ENCODE data around the gene PROS1. TPM values are rescaled to one million over a fixed set of nuclear protein-coding genes. Genes with fewer than 3 reads are reported as not detected.
"Not testable (repeated sequence)": the region's sequence is repeated elsewhere in the genome, so short reads cannot be mapped to it uniquely, and the experiment has no call there.

Gene PROS1
- total RNA-seq, 1 experiment from 2014 or later = 5.8 TPM

- Histone ChIP-seq H3K9me3 (replicated peaks) (no peaks in the 10 kb centered on the region), H3K27ac (no peak overlapping the region), H3K4me1 (replicated peaks) (no peaks in the 10 kb centered on the region), H3K36me3 (no peaks in the 10 kb centered on the region), H3K4me3 (no peak overlapping the region), H3K27me3 (replicated peaks) (no peaks in the 10 kb centered on the region)
- no peak for DNase-seq (ENCODE audit: low read depth in 1 of 2, low spot score in 2 of 2)
Measured at GRCh38 chr3:93936549-93936948, 37.1 kb downstream of the PROS1 start.

GRCh38 chr3:93934366-93935046 is 39.2 kb downstream of the PROS1 start:
- no peaks in the 10 kb centered on the region for H3K4me1 ChIP-seq (replicated peaks)
- H3K27ac ChIP-seq = no peak overlapping the region
- no peaks in the 10 kb centered on the region for H3K36me3 ChIP-seq
- no peak for DNase-seq (ENCODE audit: low read depth in 1 of 2, low spot score in 2 of 2)
- no peaks in the 10 kb centered on the region for H3K9me3 ChIP-seq (replicated peaks)
- no peak overlapping the region for H3K4me3 ChIP-seq
- no peaks in the 10 kb centered on the region for H3K27me3 ChIP-seq (replicated peaks)

DNA sequence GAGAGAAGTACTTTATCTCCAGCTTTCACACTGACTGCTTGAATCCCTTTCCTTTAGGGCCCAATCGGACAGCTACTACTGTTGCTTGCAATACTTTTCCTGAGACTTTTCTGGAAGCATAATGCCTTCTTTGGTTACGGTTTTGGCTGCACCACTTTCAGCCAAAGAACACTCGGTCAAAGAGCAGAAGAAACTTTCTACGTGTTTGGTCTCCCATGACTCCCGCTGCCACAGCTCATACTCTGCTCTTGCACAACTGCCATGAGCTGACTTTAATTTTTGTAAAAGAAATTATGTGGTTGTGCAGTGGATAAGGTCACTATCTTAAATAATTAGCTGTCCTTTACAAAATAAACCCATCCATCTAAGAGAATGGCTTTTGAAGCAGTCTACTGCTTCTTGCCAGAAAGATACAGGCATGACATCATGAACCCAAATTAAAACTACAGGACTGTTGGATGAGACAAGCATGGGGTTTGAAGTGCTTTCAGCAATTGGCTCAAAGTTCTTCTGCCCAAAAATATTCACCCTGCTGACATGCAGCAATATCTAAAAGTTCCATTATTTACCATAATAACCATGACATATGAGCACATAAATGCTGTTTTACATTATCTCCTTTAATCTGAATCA is 42.0 kb downstream of the PROS1 start:
- H3K9me3 ChIP-seq (replicated peaks) = no peaks in the 10 kb centered on the region
- H3K36me3 ChIP-seq = no peaks in the 10 kb centered on the region
- no peaks in the 10 kb centered on the region for H3K27me3 ChIP-seq (replicated peaks)
- H3K4me3 ChIP-seq = no peak overlapping the region
- DNase-seq (ENCODE audit: low read depth in 1 of 2, low spot score in 2 of 2) = no peak
- H3K27ac ChIP-seq = no peak overlapping the region
- H3K4me1 ChIP-seq (replicated peaks) = no peaks in the 10 kb centered on the region

DNA sequence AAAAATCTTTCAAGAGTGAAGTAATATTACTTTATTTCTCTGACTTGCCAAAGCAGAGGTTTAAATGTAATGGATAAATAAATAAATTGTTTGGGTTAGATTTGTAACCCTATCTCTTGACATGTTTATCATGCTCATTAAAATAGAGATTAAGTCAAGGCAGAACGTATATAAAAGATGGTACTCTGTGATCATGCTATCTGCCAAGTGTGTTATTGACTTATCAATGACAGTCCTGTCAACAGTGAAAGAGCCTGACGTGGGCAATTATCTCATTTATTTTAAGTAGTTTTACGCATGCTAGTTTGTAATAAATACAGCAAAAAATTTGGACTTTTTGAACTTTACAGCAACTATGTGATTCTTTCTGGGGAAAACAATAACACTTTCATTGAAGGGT is 43.7 kb downstream of the PROS1 start:
- H3K4me3 ChIP-seq = no peak overlapping the region
- DNase-seq (ENCODE audit: low read depth in 1 of 2, low spot score in 2 of 2) = no peak
- no peaks in the 10 kb centered on the region for H3K27me3 ChIP-seq (replicated peaks)
- no peaks in the 10 kb centered on the region for H3K9me3 ChIP-seq (replicated peaks)
- H3K4me1 ChIP-seq (replicated peaks) = no peaks in the 10 kb centered on the region
- no peak overlapping the region for H3K27ac ChIP-seq
- no peaks in the 10 kb centered on the region for H3K36me3 ChIP-seq

DNA sequence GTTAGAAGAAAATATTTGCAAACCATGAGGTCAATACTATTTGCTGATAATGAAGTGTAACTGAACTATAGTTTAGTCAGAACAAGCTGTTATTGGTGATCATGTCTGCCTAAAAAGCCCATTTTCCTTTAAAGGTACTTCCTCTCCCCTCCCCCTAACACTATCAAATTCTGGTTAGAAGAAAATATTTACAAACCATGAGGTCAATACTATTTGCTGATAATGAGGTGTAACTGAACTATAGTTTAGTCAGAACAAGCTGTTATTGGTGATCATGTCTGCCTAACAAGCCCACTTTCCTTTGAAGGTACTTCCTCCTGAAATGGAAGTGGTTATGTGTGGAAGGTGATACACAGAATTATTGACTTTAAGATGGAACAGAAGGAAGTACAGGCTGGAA is 46.9 kb downstream of the PROS1 start:
- Histone ChIP-seq H3K4me1 (replicated peaks) (no peaks in the 10 kb centered on the region), H3K4me3 (no peak overlapping the region), H3K27me3 (replicated peaks) (no peaks in the 10 kb centered on the region), H3K9me3 (replicated peaks) (no peaks in the 10 kb centered on the region), H3K36me3 (no peaks in the 10 kb centered on the region), H3K27ac (no peak overlapping the region)
- no peak for DNase-seq (ENCODE audit: low read depth in 1 of 2, low spot score in 2 of 2)

DNA sequence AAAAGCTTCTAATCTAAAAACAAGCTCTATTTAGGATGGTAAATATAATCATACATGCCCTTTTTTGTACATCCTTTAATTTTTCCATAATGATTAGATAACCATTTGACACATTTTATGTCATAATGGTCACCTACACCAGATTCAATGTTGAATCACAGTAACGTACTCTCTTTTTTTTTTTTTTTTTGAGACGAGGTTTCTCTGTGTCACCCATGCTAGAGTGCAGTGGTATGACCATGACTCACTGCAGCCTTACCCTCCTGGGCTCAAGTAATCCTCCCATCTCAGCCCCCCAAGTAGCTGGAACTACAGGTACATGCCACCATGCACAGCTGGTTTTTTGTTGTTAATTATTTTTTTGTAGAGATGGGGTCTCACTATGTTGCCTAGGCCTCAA is 49.2 kb downstream of the PROS1 start:
- Histone ChIP-seq H3K4me1 (replicated peaks) (no peaks in the 10 kb centered on the region), H3K27me3 (replicated peaks) (no peaks in the 10 kb centered on the region), H3K27ac (no peak overlapping the region), H3K36me3 (no peaks in the 10 kb centered on the region), H3K9me3 (replicated peaks) (no peaks in the 10 kb centered on the region), H3K4me3 (no peak overlapping the region)
- no peak for DNase-seq (ENCODE audit: low read depth in 1 of 2, low spot score in 2 of 2)

DNA sequence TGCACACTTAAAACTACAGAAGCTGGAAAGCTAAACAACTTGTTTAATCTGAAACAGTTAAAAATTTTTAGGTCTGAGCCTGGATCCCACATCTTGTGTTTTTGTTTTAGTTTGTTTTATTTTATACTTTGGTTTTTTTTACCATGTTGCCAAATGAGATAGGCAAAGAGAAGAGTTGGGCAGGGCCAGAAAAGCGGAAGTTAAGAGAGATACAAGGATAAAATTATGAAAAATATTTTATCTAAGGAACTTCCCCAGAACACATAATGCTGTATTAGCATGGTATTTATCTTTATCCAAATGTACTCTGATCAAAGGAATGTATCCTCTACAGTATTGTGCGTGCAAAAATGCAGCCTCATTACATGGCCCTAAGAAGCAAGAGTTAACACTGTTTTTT is 50.7 kb downstream of the PROS1 start:
- no peak for DNase-seq (ENCODE audit: low read depth in 1 of 2, low spot score in 2 of 2)
- no peaks in the 10 kb centered on the region for H3K9me3 ChIP-seq (replicated peaks)
- no peaks in the 10 kb centered on the region for H3K36me3 ChIP-seq
- no peak overlapping the region for H3K27ac ChIP-seq
- no peak overlapping the region for H3K4me3 ChIP-seq
- no peaks in the 10 kb centered on the region for H3K27me3 ChIP-seq (replicated peaks)
- no peaks in the 10 kb centered on the region for H3K4me1 ChIP-seq (replicated peaks)

GRCh38 chr3:93917546-93918029 is 56.1 kb downstream of the PROS1 start:
- not testable (repeated sequence) for H3K4me3 ChIP-seq; H3K36me3 ChIP-seq; H3K27ac ChIP-seq; H3K4me1 ChIP-seq (replicated peaks); H3K27me3 ChIP-seq (replicated peaks); DNase-seq (ENCODE audit: low read depth in 1 of 2, low spot score in 2 of 2); H3K9me3 ChIP-seq (replicated peaks)

DNA sequence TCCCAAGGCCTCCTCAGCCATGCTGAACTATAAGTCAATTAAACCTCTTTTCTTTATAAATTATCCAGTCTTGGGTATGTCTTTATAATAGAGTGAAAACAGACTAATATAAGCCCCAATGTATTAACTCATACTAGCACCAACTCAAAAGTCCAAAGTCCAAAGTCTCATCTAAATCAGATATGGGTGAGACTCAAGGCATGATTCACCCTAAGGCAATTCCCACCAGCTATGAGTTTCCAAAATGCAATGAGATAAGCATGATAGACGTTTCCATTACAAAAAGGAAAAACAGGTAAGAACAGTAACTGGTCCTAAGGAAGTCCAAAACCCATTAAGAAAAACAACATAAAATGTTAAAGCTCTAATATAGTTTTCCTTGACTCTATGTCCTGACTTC is 60.1 kb downstream of the PROS1 start:
- H3K27me3 ChIP-seq (replicated peaks); H3K27ac ChIP-seq; DNase-seq (ENCODE audit: low read depth in 1 of 2, low spot score in 2 of 2); H3K4me1 ChIP-seq (replicated peaks); H3K36me3 ChIP-seq; H3K4me3 ChIP-seq; H3K9me3 ChIP-seq (replicated peaks): not testable (repeated sequence)

GRCh38 chr3:93911206-93911605 is 62.5 kb downstream of the PROS1 start:
- Histone ChIP-seq H3K27me3 (replicated peaks) (no peaks in the 10 kb centered on the region), H3K27ac (no peak overlapping the region), H3K36me3 (no peaks in the 10 kb centered on the region), H3K9me3 (replicated peaks) (no peaks in the 10 kb centered on the region), H3K4me1 (replicated peaks) (no peaks in the 10 kb centered on the region), H3K4me3 (no peak overlapping the region)
- DNase-seq (ENCODE audit: low read depth in 1 of 2, low spot score in 2 of 2) = no peak

- H3K27me3 ChIP-seq (replicated peaks) = no peaks in the 10 kb centered on the region
Measured at GRCh38 chr3:93910097-93910496, 63.6 kb downstream of the PROS1 start.

GRCh38 chr3:93907132-93907531 is 66.6 kb downstream of the PROS1 start:
- H3K27me3 ChIP-seq (replicated peaks) = no peaks in the 10 kb centered on the region
- no peak overlapping the region for H3K27ac ChIP-seq

More at GRCh38 chr3:93910097-93910496, 63.6 kb downstream of the PROS1 start:
- H3K9me3 ChIP-seq (replicated peaks) = no peaks in the 10 kb centered on the region
- H3K4me3 ChIP-seq = no peak overlapping the region
- no peaks in the 10 kb centered on the region for H3K36me3 ChIP-seq
- DNase-seq (ENCODE audit: low read depth in 1 of 2, low spot score in 2 of 2) = no peak
- H3K27ac ChIP-seq = no peak overlapping the region
- no peaks in the 10 kb centered on the region for H3K4me1 ChIP-seq (replicated peaks)

GRCh38 chr3:93906245-93906644 is 67.5 kb downstream of the PROS1 start:
- Histone ChIP-seq H3K27ac (no peak overlapping the region), H3K27me3 (replicated peaks) (no peaks in the 10 kb centered on the region), H3K4me1 (replicated peaks) (no peaks in the 10 kb centered on the region), H3K9me3 (replicated peaks) (no peaks in the 10 kb centered on the region), H3K4me3 (no peak overlapping the region), H3K36me3 (no peaks in the 10 kb centered on the region)
- no peak for DNase-seq (ENCODE audit: low read depth in 1 of 2, low spot score in 2 of 2)

More at GRCh38 chr3:93907132-93907531, 66.6 kb downstream of the PROS1 start:
- H3K4me1 ChIP-seq (replicated peaks) = no peaks in the 10 kb centered on the region
- H3K36me3 ChIP-seq = no peaks in the 10 kb centered on the region
- no peaks in the 10 kb centered on the region for H3K9me3 ChIP-seq (replicated peaks)
- H3K4me3 ChIP-seq = no peak overlapping the region
- no peak for DNase-seq (ENCODE audit: low read depth in 1 of 2, low spot score in 2 of 2)

DNA sequence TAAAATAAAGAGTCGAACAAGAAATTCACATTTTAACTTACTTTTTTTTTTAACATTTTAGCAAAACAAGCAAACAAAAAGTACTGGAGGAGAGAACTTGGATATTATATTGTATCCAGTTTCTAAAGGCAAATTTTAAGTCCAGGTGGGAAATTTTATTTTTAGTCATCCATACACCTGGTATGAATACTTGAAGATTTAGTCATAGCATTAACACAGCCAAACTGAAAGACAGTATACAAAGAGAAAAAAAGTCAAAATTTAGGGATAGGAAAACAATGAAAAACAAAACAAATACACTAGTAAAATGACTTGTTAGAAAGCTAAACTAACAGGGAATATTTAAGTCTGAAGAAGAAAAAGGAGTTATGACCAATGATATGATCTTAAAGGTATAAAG is 69.1 kb downstream of the PROS1 start:
- no peak for DNase-seq (ENCODE audit: low read depth in 1 of 2, low spot score in 2 of 2)
- H3K27ac ChIP-seq = no peak overlapping the region
- H3K9me3 ChIP-seq (replicated peaks) = no peaks in the 10 kb centered on the region
- H3K4me3 ChIP-seq = no peak overlapping the region
- H3K27me3 ChIP-seq (replicated peaks) = no peaks in the 10 kb centered on the region
- no peaks in the 10 kb centered on the region for H3K4me1 ChIP-seq (replicated peaks)
- no peaks in the 10 kb centered on the region for H3K36me3 ChIP-seq

Data from SJSA1 (cell line).